ENCODE data around the gene CLPTM1. TPM values are rescaled to one million over a fixed set of nuclear protein-coding genes. Genes with fewer than 3 reads are reported as not detected.
"Not testable (repeated sequence)": the region's sequence is repeated elsewhere in the genome, so short reads cannot be mapped to it uniquely, and the experiment has no call there.

The CLPTM1 gene
- total RNA-seq, 1 donor from 2014 or later: 93.2 TPM

GRCh38 chr19:44990966-44991365, 35.8 kb downstream of the CLPTM1 start:
- Mint-ChIP-seq H3K27ac (ENCODE audit: unreplicated experiment) (no peak overlapping the region), H3K9me3 (no peaks in the 10 kb centered on the region), H3K4me1 (no peaks in the 10 kb centered on the region), H3K27me3 (ENCODE audit: low read depth) (no peaks in the 10 kb centered on the region), H3K4me3 (no peak overlapping the region), H3K36me3 (ENCODE audit: low read depth) (no peaks in the 10 kb centered on the region)
- no peak for TF ChIP-seq CTCF (conservative IDR thresholded peaks at IDR 0.05)
- DNase-seq (ENCODE audit: low read depth, low spot score): no peak

GRCh38 chr19:44992336-44993163, 37.4 kb downstream of the CLPTM1 start:
- H3K27ac Mint-ChIP-seq (ENCODE audit: unreplicated experiment): no peak overlapping the region
- TF ChIP-seq CTCF (conservative IDR thresholded peaks at IDR 0.05): no peak
- no peaks in the 10 kb centered on the region for H3K9me3 Mint-ChIP-seq

GRCh38 chr19:44993526-44993925, 38.3 kb downstream of the CLPTM1 start:
- no peaks in the 10 kb centered on the region for H3K9me3 Mint-ChIP-seq
- no peaks in the 10 kb centered on the region for H3K36me3 Mint-ChIP-seq (ENCODE audit: low read depth)
- no peaks in the 10 kb centered on the region for H3K27me3 Mint-ChIP-seq (ENCODE audit: low read depth)
- no peak for DNase-seq (ENCODE audit: low read depth, low spot score)
- H3K4me3 Mint-ChIP-seq: no peak overlapping the region
- H3K4me1 Mint-ChIP-seq: no peaks in the 10 kb centered on the region
- no peak overlapping the region for H3K27ac Mint-ChIP-seq (ENCODE audit: unreplicated experiment)
- TF ChIP-seq CTCF (conservative IDR thresholded peaks at IDR 0.05): no peak

More at GRCh38 chr19:44992336-44993163, 37.4 kb downstream of the CLPTM1 start:
- no peaks in the 10 kb centered on the region for H3K36me3 Mint-ChIP-seq (ENCODE audit: low read depth)
- H3K27me3 Mint-ChIP-seq (ENCODE audit: low read depth): no peaks in the 10 kb centered on the region
- H3K4me1 Mint-ChIP-seq: no peaks in the 10 kb centered on the region
- no peak overlapping the region for H3K4me3 Mint-ChIP-seq
- DNase-seq (ENCODE audit: low read depth, low spot score): no peak

- H3K4me3 Mint-ChIP-seq: no peak overlapping the region
- DNase-seq (ENCODE audit: low read depth, low spot score): no peak
- H3K27ac Mint-ChIP-seq (ENCODE audit: unreplicated experiment): no peak overlapping the region
- no peaks in the 10 kb centered on the region for H3K9me3 Mint-ChIP-seq
- no peak for TF ChIP-seq CTCF (conservative IDR thresholded peaks at IDR 0.05)
- H3K36me3 Mint-ChIP-seq (ENCODE audit: low read depth): no peaks in the 10 kb centered on the region
- no peaks in the 10 kb centered on the region for H3K4me1 Mint-ChIP-seq
- no peaks in the 10 kb centered on the region for H3K27me3 Mint-ChIP-seq (ENCODE audit: low read depth)
Measured at GRCh38 chr19:44993926-44994537, 38.9 kb downstream of the CLPTM1 start.

- DNase-seq (ENCODE audit: low read depth, low spot score): no peak
- Mint-ChIP-seq H3K9me3 (no peaks in the 10 kb centered on the region), H3K4me3 (no peak overlapping the region), H3K4me1 (peaks cover 8% of the 10 kb centered on the region), H3K27me3 (ENCODE audit: low read depth) (peaks cover 8% of the 10 kb centered on the region), H3K27ac (ENCODE audit: unreplicated experiment) (no peak overlapping the region), H3K36me3 (ENCODE audit: low read depth) (no peaks in the 10 kb centered on the region)
- no peak for TF ChIP-seq CTCF (conservative IDR thresholded peaks at IDR 0.05)
Measured at GRCh38 chr19:44998025-44998424, 42.8 kb downstream of the CLPTM1 start.

- H3K27me3 Mint-ChIP-seq (ENCODE audit: low read depth); H3K4me1 Mint-ChIP-seq; H3K27ac Mint-ChIP-seq (ENCODE audit: unreplicated experiment); H3K9me3 Mint-ChIP-seq; DNase-seq (ENCODE audit: low read depth, low spot score); H3K36me3 Mint-ChIP-seq (ENCODE audit: low read depth): not testable (repeated sequence)
- peak overlapping the region; percentile 88 for H3K4me3 Mint-ChIP-seq
Measured at GRCh38 chr19:44999131-44999925, 44.1 kb downstream of the CLPTM1 start.

GRCh38 chr19:45000665-45001064, 45.5 kb downstream of the CLPTM1 start:
- H3K36me3 Mint-ChIP-seq (ENCODE audit: low read depth); H3K27me3 Mint-ChIP-seq (ENCODE audit: low read depth); H3K9me3 Mint-ChIP-seq; H3K27ac Mint-ChIP-seq (ENCODE audit: unreplicated experiment); DNase-seq (ENCODE audit: low read depth, low spot score); H3K4me1 Mint-ChIP-seq: not testable (repeated sequence)
- H3K4me3 Mint-ChIP-seq: peak overlapping the region; percentile 88
